Prostate gland (tissue), 2 donors: Measurements from ENCODE around the gene RAB12. TPM values are rescaled to one million over a fixed set of nuclear protein-coding genes. Genes with fewer than 3 reads are reported as not detected.
"Not testable (repeated sequence)": the region's sequence is repeated elsewhere in the genome, so short reads cannot be mapped to it uniquely, and the experiment has no call there.

Experiments used
- DNase-seq: peaks from one replicate; pipeline ENCODE4 v3.0.0-alpha.2; 2019; ENCODE audit warnings: low spot score
- H3K27ac ChIP-seq, 2 donors: fragments of 200-600 bp; sonication (generic); 2 replicates each; pipeline ENCODE4 v1.5.1; 2017 to 2019
- H3K27me3 ChIP-seq: fragments of 200-600 bp; sonication (generic); replicated peaks from 2 replicates; pipeline ENCODE4 v1.5.1; 2019; ENCODE audit not compliant: insufficient read depth
- H3K36me3 ChIP-seq, 2 donors: fragments of 200-600 bp; sonication (generic); 1 replicate in 1 of 2; 2 replicates in 1 of 2; pipeline versions ENCODE4 v1.5.1 to v1.8.1; 2017 to 2019
- H3K4me1 ChIP-seq: fragments of 200-600 bp; sonication (generic); replicated peaks from 2 replicates; pipeline ENCODE4 v1.5.1; 2019
- H3K4me3 ChIP-seq, 2 donors: fragments of 200-600 bp; sonication (generic); 2 replicates each; pipeline ENCODE4 v1.5.1; 2017 to 2019
- H3K9me3 ChIP-seq: fragments of 200-600 bp; sonication (generic); 2 replicates; pipeline ENCODE4 v1.5.1; 2017
- POLR2A ChIP-seq: fragments of 450-650 bp; IDR thresholded peaks from one replicate; pipeline ENCODE4 v1.6.1; 2016; ENCODE audit warnings: antibody characterized with exemption, mild to moderate bottlenecking
- POLR2AphosphoS5 ChIP-seq: sonication (generic); formaldehyde crosslinking; IDR thresholded peaks from one replicate; pipeline ENCODE4 v1.6.1; 2017; ENCODE audit warnings: antibody characterized with exemption
- WGBS: methylation state at CpG from one replicate; pipeline ENCODE4 v1.1.5; 2018; 5-methylcytosine and 5-hydroxymethylcytosine counted together
- intact Hi-C: fragments of 100-400 bp; cut with DNase I; formaldehyde crosslinking; loops from one replicate; pipeline ENCODE4 v1.14.2; 2022
- total RNA-seq, 2 donors: library from RNA; depleted of rRNA; stranded (reverse); fragments of >200 nt; gene quantifications; one replicate each; pipeline ENCODE4 v1.1.0, GENCODE V29; 2016
- TF ChIP-seq, protein P1 (sequence below), 4 experiments: fragments of 200-600 bp in 2 of 4; fragments of 450-650 bp in 2 of 4; sonication (generic) in 2 of 4; IDR thresholded peaks; 1 replicate in 3 of 4; 2 replicates in 1 of 4; pipeline ENCODE4 v1.5.1; 2016 to 2019; ENCODE audit warnings: antibody characterized with exemption in 4 of 4, mild to moderate bottlenecking in 2 of 4, moderate library complexity in 2 of 4

Gene RAB12
- total RNA-seq, 2 donors from 2014 or later: 22.4 to 39.0 TPM

DNA sequence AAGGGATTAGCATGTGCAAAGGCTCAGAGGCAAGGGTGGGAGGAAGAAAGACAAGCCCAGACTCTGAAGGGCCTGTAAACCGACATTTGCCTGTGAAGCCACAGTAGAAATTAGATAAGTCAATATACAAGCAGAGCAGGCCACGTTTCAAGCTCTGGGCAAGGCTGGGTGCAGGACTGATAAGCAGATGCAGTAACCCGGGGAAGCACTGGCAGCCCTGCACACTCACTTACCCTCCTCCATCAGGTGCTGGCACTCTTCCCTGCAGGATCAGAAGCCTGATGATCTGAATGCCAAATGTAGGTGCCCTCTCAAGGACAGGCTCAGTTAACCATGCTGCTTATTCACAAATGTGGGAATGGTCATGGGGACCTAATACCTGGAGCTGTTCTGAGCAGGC, 46.3 kb upstream of the RAB12 start:
- Histone ChIP-seq H3K27ac (no peak overlapping the region), H3K36me3 (no peaks in the 10 kb centered on the region), H3K4me1 (no peaks in the 10 kb centered on the region), H3K27me3 (no peaks in the 10 kb centered on the region), H3K4me3 (no peak overlapping the region), H3K9me3 (no peaks in the 10 kb centered on the region)
- 63% methylated on average over 3 of the region's 3 CpGs for WGBS
- TF ChIP-seq POLR2AphosphoS5 (no peak), POLR2A (no peak)
- TF ChIP-seq, protein P1, sequence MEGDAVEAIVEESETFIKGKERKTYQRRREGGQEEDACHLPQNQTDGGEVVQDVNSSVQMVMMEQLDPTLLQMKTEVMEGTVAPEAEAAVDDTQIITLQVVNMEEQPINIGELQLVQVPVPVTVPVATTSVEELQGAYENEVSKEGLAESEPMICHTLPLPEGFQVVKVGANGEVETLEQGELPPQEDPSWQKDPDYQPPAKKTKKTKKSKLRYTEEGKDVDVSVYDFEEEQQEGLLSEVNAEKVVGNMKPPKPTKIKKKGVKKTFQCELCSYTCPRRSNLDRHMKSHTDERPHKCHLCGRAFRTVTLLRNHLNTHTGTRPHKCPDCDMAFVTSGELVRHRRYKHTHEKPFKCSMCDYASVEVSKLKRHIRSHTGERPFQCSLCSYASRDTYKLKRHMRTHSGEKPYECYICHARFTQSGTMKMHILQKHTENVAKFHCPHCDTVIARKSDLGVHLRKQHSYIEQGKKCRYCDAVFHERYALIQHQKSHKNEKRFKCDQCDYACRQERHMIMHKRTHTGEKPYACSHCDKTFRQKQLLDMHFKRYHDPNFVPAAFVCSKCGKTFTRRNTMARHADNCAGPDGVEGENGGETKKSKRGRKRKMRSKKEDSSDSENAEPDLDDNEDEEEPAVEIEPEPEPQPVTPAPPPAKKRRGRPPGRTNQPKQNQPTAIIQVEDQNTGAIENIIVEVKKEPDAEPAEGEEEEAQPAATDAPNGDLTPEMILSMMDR (IDR thresholded peaks at IDR 0.05): no peak
- no peak for DNase-seq
- intact Hi-C loops: no loop called here

DNA sequence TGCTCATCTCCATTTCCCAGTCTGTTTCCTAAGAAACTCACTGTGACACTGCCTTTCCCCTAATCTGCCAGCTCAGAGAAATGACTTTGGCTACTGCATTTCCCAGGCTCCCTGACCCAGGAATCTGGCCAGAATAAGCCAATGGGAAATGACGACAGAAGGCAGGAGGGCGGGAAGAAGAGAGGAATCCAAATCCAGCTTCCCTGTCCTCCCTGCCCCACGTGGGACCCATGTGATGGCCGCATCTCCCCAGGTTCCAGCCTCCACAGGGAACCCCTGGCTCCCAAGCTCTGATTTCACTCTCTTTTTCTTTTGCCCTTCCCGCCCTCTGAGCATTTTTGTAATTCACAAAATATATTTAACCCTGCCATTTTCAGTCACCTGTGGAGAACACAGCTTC, 37.8 kb upstream of the RAB12 start:
- no peak overlapping the region for H3K27ac ChIP-seq
- 80% methylated on average over 5 of the region's 5 CpGs for WGBS
- TF ChIP-seq POLR2AphosphoS5 (no peak), POLR2A (no peak)
- TF ChIP-seq, protein P1 (IDR thresholded peaks at IDR 0.05): no peak
- H3K9me3 ChIP-seq: no peaks in the 10 kb centered on the region
- no peaks in the 10 kb centered on the region for H3K4me1 ChIP-seq
- H3K4me3 ChIP-seq: no peak overlapping the region
- no peaks in the 10 kb centered on the region for H3K27me3 ChIP-seq
- intact Hi-C loops: no loop called here
- H3K36me3 ChIP-seq: no peaks in the 10 kb centered on the region
- no peak for DNase-seq

DNA sequence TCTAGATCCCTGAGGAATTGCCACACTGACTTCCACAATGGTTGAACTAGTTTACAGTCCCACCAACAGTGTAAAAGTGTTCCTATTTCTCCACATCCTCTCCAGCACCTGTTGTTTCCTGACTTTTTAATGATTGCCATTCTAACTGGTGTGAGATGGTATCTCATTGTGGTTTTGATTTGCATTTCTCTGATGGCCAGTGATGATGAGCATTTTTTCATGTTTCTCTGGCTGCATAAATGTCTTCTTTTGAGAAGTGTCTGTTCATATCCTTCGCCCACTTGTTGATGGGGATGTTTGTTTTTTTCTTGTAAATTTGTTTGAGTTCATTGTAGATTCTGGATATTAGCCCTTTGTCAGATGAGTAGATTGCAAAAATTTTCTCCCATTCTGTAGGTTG, 35.5 kb upstream of the RAB12 start:
- H3K4me1 ChIP-seq, DNase-seq, H3K27ac ChIP-seq, H3K27me3 ChIP-seq, H3K4me3 ChIP-seq, H3K9me3 ChIP-seq, intact Hi-C loops, H3K36me3 ChIP-seq: not testable (repeated sequence)
- WGBS: 67% methylated on average over 1 of the region's 1 CpG

DNA sequence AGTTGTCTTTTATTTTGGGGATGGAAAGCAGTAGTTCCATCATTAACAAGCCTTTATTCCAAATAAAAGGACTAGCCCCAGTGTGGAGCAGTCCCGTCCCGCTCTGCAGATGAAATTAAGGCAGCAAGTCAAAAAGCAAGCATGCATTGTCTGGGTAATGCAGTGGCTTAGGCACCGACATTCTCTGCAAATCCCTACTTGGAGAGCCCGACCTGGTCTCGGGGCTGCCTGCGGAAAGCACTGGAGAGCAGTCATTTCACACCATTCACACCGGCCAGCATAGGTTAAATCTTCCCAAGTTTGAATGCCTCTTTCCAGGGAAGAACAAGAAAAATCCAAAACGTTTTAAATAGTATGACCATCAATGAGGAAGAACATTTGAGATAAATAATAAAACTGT, 24.4 kb upstream of the RAB12 start:
- Histone ChIP-seq H3K9me3 (no peaks in the 10 kb centered on the region), H3K36me3 (no peaks in the 10 kb centered on the region), H3K27ac (no peak overlapping the region), H3K27me3 (no peaks in the 10 kb centered on the region), H3K4me3 (no peak overlapping the region), H3K4me1 (no peaks in the 10 kb centered on the region)
- no peak for DNase-seq
- 44% methylated on average over 8 of the region's 8 CpGs for WGBS
- intact Hi-C loops: no loop called here
- TF ChIP-seq POLR2AphosphoS5: no peak
- TF ChIP-seq, protein P1 (IDR thresholded peaks at IDR 0.05): no peak
- TF ChIP-seq POLR2A: no peak

DNA sequence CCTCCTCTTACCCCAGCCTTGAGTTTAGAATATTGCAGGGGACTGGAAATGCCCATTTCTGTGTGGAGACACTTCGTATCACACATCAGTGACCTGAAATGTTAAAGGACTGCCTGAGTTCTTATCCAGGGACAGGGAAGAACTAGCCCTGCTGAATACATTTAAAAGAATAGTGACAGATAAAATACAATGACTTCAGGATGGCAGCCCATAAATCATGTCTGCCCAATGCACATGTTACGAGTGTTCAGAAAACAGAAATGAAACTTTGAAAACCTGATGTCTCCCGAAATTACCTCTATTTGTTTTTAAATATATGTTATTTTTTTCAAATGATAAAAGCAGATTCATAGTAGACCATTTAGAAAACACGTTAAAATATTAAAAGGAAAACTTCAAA, 22.3 kb upstream of the RAB12 start:
- H3K4me3 ChIP-seq: no peak overlapping the region

More for the DNA sequence above, 22.3 kb upstream of the RAB12 start:
- TF ChIP-seq POLR2A (no peak), POLR2AphosphoS5 (no peak)
- TF ChIP-seq, protein P1 (IDR thresholded peaks at IDR 0.05): no peak
- DNase-seq: no peak
- H3K27me3 ChIP-seq: no peaks in the 10 kb centered on the region
- WGBS: 60% methylated on average over 4 of the region's 4 CpGs
- no peak overlapping the region for H3K27ac ChIP-seq
- H3K4me1 ChIP-seq: no peaks in the 10 kb centered on the region
- no peaks in the 10 kb centered on the region for H3K9me3 ChIP-seq
- intact Hi-C loops: no loop called here
- no peaks in the 10 kb centered on the region for H3K36me3 ChIP-seq
